GM12864 (cell line): ENCODE data around the gene RPAP3.

Source experiments
- DNase-seq: peaks from one replicate; pipeline ENCODE4 v3.0.0-alpha.2; 2011; ENCODE audit warnings: low read depth
- H3K4me3 ChIP-seq: 2 replicates; pipeline ENCODE4 v1.5.1; 2011; ENCODE audit warnings: mild to moderate bottlenecking, low read depth, low read length, control low read depth
- TF ChIP-seq, protein P1 (sequence below): IDR thresholded peaks from 2 replicates; pipeline ENCODE4 v1.5.1; 2011; ENCODE audit warnings: low read depth, mild to moderate bottlenecking, moderate library complexity, low read length, control low read depth, inconsistent platforms; ENCODE audit errors: missing control alignments

Gene RPAP3

DNA sequence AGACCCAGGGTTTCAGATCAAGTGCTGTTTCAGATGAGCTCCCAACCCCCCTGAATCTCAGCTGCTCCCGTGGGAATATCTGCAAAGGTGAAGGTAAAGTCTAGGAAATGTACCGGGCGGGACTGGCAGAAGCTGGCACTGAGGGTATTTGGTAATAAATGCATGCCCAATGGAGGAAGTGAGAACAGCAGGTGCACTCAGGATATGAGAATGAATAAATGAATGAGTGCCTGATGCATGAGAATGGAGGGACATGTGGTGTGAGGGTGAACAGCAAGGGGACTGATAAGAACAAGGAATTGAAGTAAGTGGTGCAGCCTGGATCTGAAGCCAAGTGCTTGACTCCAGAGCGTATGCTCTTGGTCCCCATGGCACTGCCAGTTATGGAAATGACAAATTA, 41.3 kb upstream of the RPAP3 start:
- H3K4me3 ChIP-seq = no peak overlapping the region
- TF ChIP-seq, protein P1, sequence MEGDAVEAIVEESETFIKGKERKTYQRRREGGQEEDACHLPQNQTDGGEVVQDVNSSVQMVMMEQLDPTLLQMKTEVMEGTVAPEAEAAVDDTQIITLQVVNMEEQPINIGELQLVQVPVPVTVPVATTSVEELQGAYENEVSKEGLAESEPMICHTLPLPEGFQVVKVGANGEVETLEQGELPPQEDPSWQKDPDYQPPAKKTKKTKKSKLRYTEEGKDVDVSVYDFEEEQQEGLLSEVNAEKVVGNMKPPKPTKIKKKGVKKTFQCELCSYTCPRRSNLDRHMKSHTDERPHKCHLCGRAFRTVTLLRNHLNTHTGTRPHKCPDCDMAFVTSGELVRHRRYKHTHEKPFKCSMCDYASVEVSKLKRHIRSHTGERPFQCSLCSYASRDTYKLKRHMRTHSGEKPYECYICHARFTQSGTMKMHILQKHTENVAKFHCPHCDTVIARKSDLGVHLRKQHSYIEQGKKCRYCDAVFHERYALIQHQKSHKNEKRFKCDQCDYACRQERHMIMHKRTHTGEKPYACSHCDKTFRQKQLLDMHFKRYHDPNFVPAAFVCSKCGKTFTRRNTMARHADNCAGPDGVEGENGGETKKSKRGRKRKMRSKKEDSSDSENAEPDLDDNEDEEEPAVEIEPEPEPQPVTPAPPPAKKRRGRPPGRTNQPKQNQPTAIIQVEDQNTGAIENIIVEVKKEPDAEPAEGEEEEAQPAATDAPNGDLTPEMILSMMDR = no peak
- no peak for DNase-seq

DNA sequence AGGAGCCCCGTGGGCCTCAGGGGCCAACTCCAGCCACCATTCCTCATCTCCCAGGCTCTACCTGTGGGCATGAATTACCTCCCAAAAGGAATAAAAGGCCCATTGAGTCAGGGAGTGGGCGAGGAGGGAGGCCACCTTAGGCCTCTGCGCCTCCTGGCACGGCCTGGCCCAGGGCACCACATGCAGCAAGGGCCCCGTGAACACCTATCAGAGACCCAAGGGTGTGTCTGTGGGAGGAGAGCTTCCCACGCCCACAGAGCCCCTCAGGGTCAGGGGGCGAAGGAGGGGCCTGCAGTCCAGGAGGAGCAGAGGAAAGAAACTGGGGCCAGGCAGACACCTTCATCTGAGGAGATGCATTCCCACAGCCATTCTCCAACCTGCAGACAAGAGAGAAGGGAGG, 40.7 kb upstream of the RPAP3 start:
- DNase-seq = no peak
- H3K4me3 ChIP-seq = no peak overlapping the region
- TF ChIP-seq, protein P1 = no peak

DNA sequence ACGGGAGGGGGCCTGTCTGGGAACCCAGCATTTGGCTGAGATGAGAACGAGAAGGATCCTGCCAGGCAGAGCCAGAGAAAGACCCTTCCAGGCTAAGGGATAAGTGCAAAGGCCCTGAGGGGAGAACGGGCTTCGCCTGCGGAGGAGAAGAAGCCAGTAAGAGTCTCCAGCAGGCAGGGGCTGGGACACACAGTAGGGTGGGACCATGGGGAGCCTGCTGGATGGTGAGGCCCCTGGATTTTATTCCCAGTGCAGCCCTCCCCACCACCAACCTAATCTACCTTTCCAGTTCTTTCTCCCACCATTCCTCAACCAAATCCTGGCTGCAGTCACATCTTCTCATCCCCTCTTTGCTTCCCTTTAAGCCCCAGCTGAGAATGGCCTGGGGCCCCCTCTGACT, 40.2 kb upstream of the RPAP3 start:
- TF ChIP-seq, protein P1 = no peak
- no peak for DNase-seq
- H3K4me3 ChIP-seq = no peak overlapping the region

DNA sequence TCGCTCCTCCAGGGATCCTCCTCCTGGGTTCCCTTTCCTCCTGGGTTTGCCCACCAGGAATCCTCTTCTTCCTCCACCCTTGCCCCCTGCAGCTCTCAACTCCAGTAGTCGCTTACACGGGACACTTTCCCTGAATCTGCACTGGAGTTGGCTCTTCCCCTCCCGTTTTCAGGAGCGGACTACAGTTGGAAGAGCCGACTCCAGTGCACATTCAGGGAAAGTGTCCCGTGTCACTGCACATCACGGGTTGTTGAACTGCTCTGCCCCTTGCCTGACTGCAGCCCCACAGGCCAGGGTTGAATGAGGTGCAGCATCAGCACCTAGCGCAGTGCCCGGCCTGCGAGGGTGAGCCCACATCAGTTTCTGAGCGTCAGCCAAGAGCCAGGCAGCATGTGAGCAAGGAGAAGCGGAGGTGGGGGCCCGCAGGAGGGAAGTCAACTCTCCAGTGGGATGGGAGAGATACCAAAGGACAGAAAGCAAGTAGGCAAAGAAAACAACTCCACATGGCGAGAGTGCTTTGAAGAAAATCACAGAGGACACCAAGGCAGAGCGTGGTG, 39.7 kb upstream of the RPAP3 start:
- no peak overlapping the region for H3K4me3 ChIP-seq
- no peak for DNase-seq
- TF ChIP-seq, protein P1 = no peak

DNA sequence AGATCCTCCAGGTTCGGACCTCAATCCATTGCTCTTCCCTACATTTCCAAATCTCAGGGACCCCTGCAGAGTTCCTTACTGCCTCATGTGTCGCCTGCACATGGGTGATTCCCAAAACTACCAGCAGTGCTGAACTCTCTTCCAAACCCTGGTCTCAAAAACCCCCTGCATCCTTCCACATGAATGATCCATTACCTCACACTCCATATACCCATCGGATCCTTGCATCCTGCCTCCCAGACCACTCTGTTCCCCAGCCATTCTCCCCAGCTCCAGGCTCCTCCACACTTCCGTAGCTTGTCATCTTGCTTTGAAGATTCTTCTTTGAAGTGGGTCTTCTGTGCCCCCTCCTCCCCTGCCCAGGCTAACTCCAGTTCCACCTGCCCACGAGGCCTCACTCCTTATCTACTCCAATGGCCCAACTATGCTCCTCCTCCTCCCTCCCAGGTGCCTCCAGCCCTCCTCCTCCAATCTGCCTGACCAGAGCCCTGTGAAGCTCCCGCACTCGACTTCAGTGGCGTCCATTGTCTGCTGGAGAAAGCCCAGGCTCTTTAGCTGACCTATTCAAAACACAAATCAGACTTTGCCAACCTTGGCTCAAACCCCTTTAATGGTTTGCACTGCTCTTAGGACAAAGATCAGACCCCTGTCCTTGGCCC, 39.1 kb upstream of the RPAP3 start:
- no peak overlapping the region for H3K4me3 ChIP-seq
- DNase-seq = no peak
- TF ChIP-seq, protein P1 = no peak

DNA sequence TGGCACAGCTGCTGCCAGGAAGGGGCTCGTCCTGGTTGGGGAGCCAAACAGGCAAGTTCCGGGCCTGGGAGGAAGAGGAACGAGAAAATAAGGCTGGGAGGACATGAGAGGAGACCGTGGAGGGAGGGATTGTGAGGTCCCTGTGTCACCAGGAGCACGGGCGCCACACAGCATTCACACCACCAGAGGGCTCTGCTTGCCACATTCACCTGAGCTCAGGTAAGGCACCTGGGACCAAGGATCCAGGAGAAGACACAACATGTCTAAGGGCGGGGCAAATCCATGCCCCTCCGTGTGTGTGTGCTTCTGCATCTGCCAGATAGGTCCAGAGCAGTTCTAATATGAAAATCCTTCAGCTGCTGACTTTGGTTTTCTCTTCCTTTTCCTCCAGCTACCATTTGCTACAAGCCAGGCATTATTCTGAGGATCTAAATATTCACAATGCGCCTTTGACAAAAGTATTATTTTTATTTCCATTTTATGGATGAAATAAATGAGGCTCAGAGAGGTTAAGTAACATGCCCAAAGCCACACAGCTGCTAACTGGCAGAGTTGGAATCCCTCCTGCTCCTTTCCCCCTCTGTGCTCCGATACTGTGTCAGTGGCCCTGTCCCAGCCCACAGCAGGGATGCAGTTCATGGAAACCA, 38.3 kb upstream of the RPAP3 start:
- TF ChIP-seq, protein P1 = peak; percentile 76
- no peak for DNase-seq
- no peak overlapping the region for H3K4me3 ChIP-seq
